IMR-90 (cell line): ENCODE data around the gene WHRN. TPM values are rescaled to one million over a fixed set of nuclear protein-coding genes. Genes with fewer than 3 reads are reported as not detected.

ENCODE experiments used
- ATAC-seq: fragments of 200-7000 bp; cut with Tn5 transposase; 2 replicates; pipeline ENCODE4 v1.9.1; 2020; ENCODE audit warnings: low read depth, mild to moderate bottlenecking, moderate library complexity
- BruUV-seq: library from RNA; stranded (reverse); fragments of 400-500 nt; replicated peaks from 2 replicates; lab custom pipeline; 2021; lab: Mats Ljungman, UMichigan
- CTCF ChIA-PET: fragments of 300-600 bp; formaldehyde crosslinking; extraction: SDS; loops from one replicate; lab custom pipeline; 2021; ENCODE audit warnings: antibody characterized with exemption; lab: Yijun Ruan, JAX
- POLR2A ChIA-PET: fragments of 300-600 bp; sonication (Branson Sonifier 250); formaldehyde crosslinking; loops from one replicate; lab custom pipeline; 2022; ENCODE audit warnings: antibody characterized with exemption; ENCODE audit not compliant: unreplicated experiment; lab: Charles Lee
- DNase-seq: peaks from one replicate; pipeline ENCODE4 v3.0.0; 2013
- H2AFZ ChIP-seq: replicated peaks from 2 replicates; pipeline ENCODE3; 2013; ENCODE audit warnings: low read length, mild to moderate bottlenecking; ENCODE audit not compliant: poor library complexity
- H2AK5ac ChIP-seq: 2 replicates; pipeline ENCODE4 v1.6.1; 2013; ENCODE audit warnings: low read depth, low read length, inconsistent platforms
- H2AK9ac ChIP-seq: replicated peaks from 2 replicates; pipeline ENCODE3; 2013; ENCODE audit warnings: mild to moderate bottlenecking, low read depth, low read length, moderate library complexity; ENCODE audit not compliant: poor library complexity
- H2BK120ac ChIP-seq: 2 replicates; pipeline ENCODE4 v1.6.1; 2013; ENCODE audit warnings: low read depth, low read length, inconsistent platforms
- H2BK15ac ChIP-seq: 3 replicates; pipeline ENCODE4 v1.6.1; 2013; ENCODE audit warnings: low read depth, low read length, inconsistent platforms
- H2BK20ac ChIP-seq: 2 replicates; pipeline ENCODE4 v1.6.1; 2013; ENCODE audit warnings: low read depth, mild to moderate bottlenecking, inconsistent platforms, low read length, moderate library complexity
- H2BK5ac ChIP-seq: 2 replicates; pipeline ENCODE4 v1.6.1; 2013; ENCODE audit warnings: mild to moderate bottlenecking, low read depth, low read length, inconsistent platforms; ENCODE audit not compliant: poor library complexity, severe bottlenecking
- H3K14ac ChIP-seq: replicated peaks from 2 replicates; pipeline ENCODE4 v1.6.1; 2013; ENCODE audit warnings: low read depth, low read length, inconsistent platforms
- H3K18ac ChIP-seq: 2 replicates; pipeline ENCODE4 v1.6.1; 2013; ENCODE audit warnings: low read depth, low read length, control low read depth
- H3K23ac ChIP-seq: 2 replicates; pipeline ENCODE4 v1.6.1; 2013; ENCODE audit warnings: low read depth, low read length, inconsistent platforms
- H3K27ac ChIP-seq: 2 replicates; pipeline ENCODE4 v1.5.1; 2013; ENCODE audit warnings: mild to moderate bottlenecking, control low read depth, low read length; ENCODE audit not compliant: insufficient read depth
- H3K27me3 ChIP-seq: 2 replicates; pipeline ENCODE4 v1.6.1; 2013; ENCODE audit warnings: low read length; ENCODE audit not compliant: control insufficient read depth, insufficient read depth
- H3K36me3 ChIP-seq: 2 replicates; pipeline ENCODE4 v1.6.1; 2013; ENCODE audit warnings: low read length, mixed read lengths; ENCODE audit not compliant: control insufficient read depth, insufficient read depth
- H3K4ac ChIP-seq: 2 replicates; pipeline ENCODE4 v1.6.1; 2013; ENCODE audit warnings: low read depth, low read length, inconsistent platforms
- H3K4me1 ChIP-seq: 2 replicates; pipeline ENCODE4 v1.6.1; 2013; ENCODE audit warnings: low read length, mixed read lengths; ENCODE audit not compliant: control insufficient read depth, insufficient read depth
- H3K4me2 ChIP-seq: 2 replicates; pipeline ENCODE4 v1.6.1; 2013; ENCODE audit warnings: low read depth, mild to moderate bottlenecking, control low read depth, low read length, moderate library complexity
- H3K4me3 ChIP-seq: 2 replicates; pipeline ENCODE4 v1.5.1; 2013; ENCODE audit warnings: low read depth, mild to moderate bottlenecking, control low read depth, low read length, moderate library complexity; ENCODE audit not compliant: insufficient read depth
- H3K56ac ChIP-seq: 2 replicates; pipeline ENCODE4 v1.6.1; 2013; ENCODE audit warnings: low read length, inconsistent platforms; ENCODE audit not compliant: insufficient read depth; ENCODE audit errors: extremely low read depth
- H3K79me1 ChIP-seq, 2 experiments: 2 replicates each; pipeline ENCODE4 v1.6.1; 2013; ENCODE audit warnings: low read length in 2 of 2, inconsistent platforms in 1 of 2, low read depth in 1 of 2
- H3K9ac ChIP-seq: 2 replicates; pipeline ENCODE4 v1.6.1; 2013; ENCODE audit warnings: low read depth, low read length, control low read depth
- H3K9me1 ChIP-seq: 2 replicates; pipeline ENCODE4 v1.6.1; 2013; ENCODE audit warnings: low read length, inconsistent platforms; ENCODE audit not compliant: insufficient read depth
- H3K9me3 ChIP-seq: 2 replicates; pipeline ENCODE4 v1.6.1; 2013; ENCODE audit warnings: low read length; ENCODE audit not compliant: control insufficient read depth, insufficient read depth
- H4K20me1 ChIP-seq: 2 replicates; pipeline ENCODE4 v1.6.1; 2013; ENCODE audit warnings: low read length, inconsistent platforms; ENCODE audit not compliant: insufficient read depth
- H4K5ac ChIP-seq: 2 replicates; pipeline ENCODE4 v1.6.1; 2013; ENCODE audit warnings: mild to moderate bottlenecking, low read depth, low read length, control low read depth
- H4K8ac ChIP-seq, 2 experiments: 2 replicates each; pipeline ENCODE4 v1.6.1; 2013; ENCODE audit warnings: low read depth in 2 of 2, low read length in 2 of 2, control low read depth in 1 of 2, inconsistent platforms in 1 of 2
- H4K91ac ChIP-seq: 2 replicates; pipeline ENCODE4 v1.6.1; 2013; ENCODE audit warnings: low read depth, low read length, inconsistent platforms; ENCODE audit not compliant: insufficient read depth
- BHLHE40 ChIP-seq: fragments of 150-350 bp; IDR thresholded peaks from 2 replicates; pipeline ENCODE4 v1.6.1; 2016; ENCODE audit warnings: mild to moderate bottlenecking, low read depth, low read length
- CEBPB ChIP-seq: IDR thresholded peaks from 2 replicates; pipeline ENCODE4 v1.6.1; 2012; ENCODE audit warnings: low read depth, low read length, improper control_type of control experiment
- CHD1 ChIP-seq: IDR thresholded peaks from 2 replicates; pipeline ENCODE4 v1.6.1; 2012; ENCODE audit warnings: low read depth, low read length, improper control_type of control experiment
- CTCF ChIP-seq: conservative IDR thresholded peaks from 2 replicates; pipeline ENCODE4 v1.5.1; 2012; ENCODE audit warnings: mild to moderate bottlenecking, low read depth, low read length, improper control_type of control experiment
- ELK1 ChIP-seq: fragments of 150-350 bp; IDR thresholded peaks from 2 replicates; pipeline ENCODE4 v1.6.1; 2016; ENCODE audit warnings: low read depth, mild to moderate bottlenecking, low read length, moderate library complexity, borderline replicate concordance
- FOS ChIP-seq: fragments of 150-350 bp; IDR thresholded peaks from 2 replicates; pipeline ENCODE4 v1.6.1; 2016; ENCODE audit warnings: low read depth, low read length
- MAFK ChIP-seq: IDR thresholded peaks from 2 replicates; pipeline ENCODE4 v1.6.1; 2012; ENCODE audit warnings: low read depth, low read length, improper control_type of control experiment
- MAZ ChIP-seq: IDR thresholded peaks from 2 replicates; pipeline ENCODE4 v1.6.1; 2012; ENCODE audit warnings: low read depth, mild to moderate bottlenecking, low read length, improper control_type of control experiment, moderate library complexity, borderline replicate concordance
- MXI1 ChIP-seq: IDR thresholded peaks from 2 replicates; pipeline ENCODE4 v1.6.1; 2012; ENCODE audit warnings: low read depth, mild to moderate bottlenecking, low read length, moderate library complexity, borderline replicate concordance
- NFE2L2 ChIP-seq: fragments of 150-350 bp; IDR thresholded peaks from 2 replicates; pipeline ENCODE4 v1.6.1; 2016; ENCODE audit warnings: low read depth, mild to moderate bottlenecking, low read length
- POLR2A ChIP-seq: IDR thresholded peaks from 2 replicates; pipeline ENCODE4 v1.6.1; 2012; ENCODE audit warnings: mild to moderate bottlenecking, low read depth, low read length
- RAD21 ChIP-seq: IDR thresholded peaks from 2 replicates; pipeline ENCODE4 v1.6.1; 2012; ENCODE audit warnings: low read length, improper control_type of control experiment
- RCOR1 ChIP-seq: IDR thresholded peaks from 2 replicates; pipeline ENCODE4 v1.6.1; 2012; ENCODE audit warnings: mild to moderate bottlenecking, low read length, improper control_type of control experiment; ENCODE audit not compliant: insufficient replicate concordance
- RFX5 ChIP-seq: IDR thresholded peaks from 2 replicates; pipeline ENCODE4 v1.8.0; 2012; ENCODE audit warnings: low read depth, mild to moderate bottlenecking, low read length, moderate library complexity
- SMC3 ChIP-seq: fragments of 150-350 bp; IDR thresholded peaks from 2 replicates; pipeline ENCODE4 v1.6.1; 2016; ENCODE audit warnings: low read depth, mild to moderate bottlenecking, antibody characterized with exemption, low read length, moderate library complexity
- USF2 ChIP-seq: fragments of 150-350 bp; IDR thresholded peaks from 2 replicates; pipeline ENCODE4 v1.6.1; 2017; ENCODE audit warnings: mild to moderate bottlenecking, antibody characterized with exemption, low read length, low read depth
- WGBS, 2 experiments: methylation state at CpG; one replicate each; pipeline versions ENCODE4 v1.1.5 to v1.1.7; 2013; ENCODE audit warnings: missing lambda C conversion rate in 2 of 2; ENCODE audit not compliant: insufficient read length in 1 of 2; ENCODE audit errors: extremely low coverage in 2 of 2; 5-methylcytosine and 5-hydroxymethylcytosine counted together
- dilution Hi-C: fragments of 300-500 bp; cut with HindIII; formaldehyde crosslinking; loops from one replicate; pipeline ENCODE4 v1.14.3; 2018; ENCODE audit warnings: low sequenced_read_pairs; ENCODE audit not compliant: unreplicated experiment
- in situ Hi-C: fragments of 300-500 bp; cut with MboI; formaldehyde crosslinking; loops from 3 replicates; pipeline ENCODE4 v1.14.3; 2019; ENCODE audit warnings: low sequenced_read_pairs, inconsistent platforms, mixed read lengths
- intact Hi-C: fragments of 100-400 bp; cut with micrococcal nuclease; formaldehyde crosslinking; loops from 2 replicates; pipeline ENCODE4 v1.10.0; 2022
- polyA plus RNA-seq, 3 experiments: library from polyadenylated mRNA; depleted of rRNA; stranded (reverse); fragments of >200 nt; gene quantifications; 2 replicates each; pipeline ENCODE4 v1.2.3, GENCODE V29; 2012; ENCODE audit warnings: low replicate concordance in 1 of 3
- total RNA-seq: library from RNA; depleted of rRNA; stranded (reverse); fragments of >200 nt; gene quantifications from 2 replicates; pipeline ENCODE4 v1.2.3, GENCODE V29; 2012

Gene WHRN
- total and polyA plus RNA-seq, 2 of the 4 experiments (the other 2 are of a cell fraction), result 0.18 to 2.6 TPM

- no peaks in the 10 kb centered on the region for H3K9me3 ChIP-seq
- H2AFZ ChIP-seq, result no peak overlapping the region
- no peak overlapping the region for H3K4ac ChIP-seq
- H3K18ac ChIP-seq, result no peak overlapping the region
- ChIA-PET CTCF (interaction anchor here (0.7 kb wide), 1 partner anchor 157 kb away, joined by 3 read pairs; no protein-coding TSS in a partner anchor), POLR2A (no interaction called here)
- H3K79me1 ChIP-seq, result no peaks in the 10 kb centered on the region
- no peak overlapping the region for H3K4me3 ChIP-seq
- no peak overlapping the region for H2BK120ac ChIP-seq
- H3K9ac ChIP-seq, result no peak overlapping the region
- peaks cover 2% of the 10 kb centered on the region; the same call in 1 of the 2 replicates for H3K27me3 ChIP-seq
- no TSS peak for BruUV-seq
- no CpG with 5 or more reads among the region's 11 CpGs for WGBS, 2 experiments
- no peak overlapping the region for H3K4me2 ChIP-seq
- intact Hi-C loops, result no loop called here
- H3K23ac ChIP-seq, result no peak overlapping the region
- no peak overlapping the region for H3K27ac ChIP-seq
- no peaks in the 10 kb centered on the region for H4K20me1 ChIP-seq
- dilution Hi-C loops, result no loop called here
- in situ Hi-C loops, result no loop called here
- H4K5ac ChIP-seq, result no peak overlapping the region
- no peak overlapping the region for H4K8ac ChIP-seq
- H2AK5ac ChIP-seq, result no peak overlapping the region
- no peak overlapping the region for H2BK15ac ChIP-seq
- H3K56ac ChIP-seq, result no peak overlapping the region
- no peak overlapping the region for H4K91ac ChIP-seq
- H3K9me1 ChIP-seq, result peaks cover 5% of the 10 kb centered on the region; the same call in 1 of the 2 replicates
- no peaks in the 10 kb centered on the region for H3K36me3 ChIP-seq
- no peak overlapping the region for H2AK9ac ChIP-seq
- H3K4me1 ChIP-seq, result no peaks in the 10 kb centered on the region
- H3K14ac ChIP-seq, result no peak overlapping the region
- no peak for TF ChIP-seq SMC3
- no peak for TF ChIP-seq CTCF
- TF ChIP-seq NFE2L2, result no peak
- TF ChIP-seq MAFK, result no peak
- TF ChIP-seq FOS, result no peak
- no peak for TF ChIP-seq CEBPB
- no peak for TF ChIP-seq RCOR1
- no peak for TF ChIP-seq CHD1
- TF ChIP-seq USF2, result no peak
- TF ChIP-seq BHLHE40, result no peak
- TF ChIP-seq RAD21, result no peak
- no peak for TF ChIP-seq POLR2A
- TF ChIP-seq RFX5, result no peak
- no peak for TF ChIP-seq ELK1
- TF ChIP-seq MXI1, result no peak
- no peak for TF ChIP-seq MAZ
- ATAC-seq (no peak), DNase-seq (no peak)
- H2BK5ac ChIP-seq, result no peak overlapping the region
- no peak overlapping the region for H2BK20ac ChIP-seq
These were observed 26.8 kb downstream of the WHRN start for GRCh38 chr9:114478459-114478858.
